ENCODE measurements around the gene OR1J4. TPM values are rescaled to one million over a fixed set of nuclear protein-coding genes. Genes with fewer than 3 reads are reported as not detected.

The OR1J4 gene
- total RNA-seq = not detected
- not detected for polyA plus RNA-seq
- long read RNA-seq, donor 1 = 0 reads
- long read RNA-seq, donor 2 = 0 reads

DNA sequence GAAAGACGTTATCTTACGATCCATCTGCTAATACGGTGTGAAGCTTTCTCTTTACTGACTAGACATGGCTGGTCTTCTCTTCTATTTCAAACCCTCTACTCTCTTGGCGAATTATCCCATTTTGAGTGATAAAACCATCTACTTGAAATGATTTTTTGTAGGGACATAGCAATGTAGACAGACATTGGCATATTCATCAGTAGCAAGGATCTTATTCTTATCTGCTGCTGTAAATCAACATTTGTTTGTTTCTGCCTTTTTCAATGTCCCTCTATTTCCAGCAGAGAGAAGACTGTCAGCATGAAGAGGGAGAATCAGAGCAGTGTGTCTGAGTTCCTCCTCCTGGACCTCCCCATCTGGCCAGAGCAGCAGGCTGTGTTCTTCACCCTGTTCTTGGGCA, at the start of gene OR1J4:
Gene OR1J4, plus strand, starts transcription at position 301 of the 400 bp plus-strand sequence. Its CDS starts 0 bp downstream, at position 301.
- DNase-seq (no peak), ATAC-seq (ENCODE audit: low FRiP score) (no peak)
- Histone ChIP-seq H3K4me1 (ENCODE audit: control insufficient read depth in 1 of 2, insufficient read depth in 2 of 2, low read length in 2 of 2) (no peaks in the 10 kb centered on the region), H3K27ac (ENCODE audit: low read depth in 1 of 2, low read length in 2 of 2) (no peak within 1 kb of the TSS), H3K9me3 (ENCODE audit: control insufficient read depth, low read length) (no peaks in the 10 kb centered on the region), H3K36me3 (ENCODE audit: control insufficient read depth in 1 of 2, insufficient read depth in 2 of 2, low read length in 1 of 2) (no peaks in the 10 kb centered on the region), H3K4me3 (ENCODE audit: low read length in 2 of 2) (no peak within 1 kb of the TSS), H3K27me3 (ENCODE audit: control insufficient read depth in 1 of 2, insufficient read depth in 2 of 2, low read length in 1 of 2) (no peaks in the 10 kb centered on the region)
- intact Hi-C loops (cut with DNase I) = no loop called here
- 73 to 74% methylated on average over 4 of the region's 4 CpGs for WGBS, 2 donors

DNA sequence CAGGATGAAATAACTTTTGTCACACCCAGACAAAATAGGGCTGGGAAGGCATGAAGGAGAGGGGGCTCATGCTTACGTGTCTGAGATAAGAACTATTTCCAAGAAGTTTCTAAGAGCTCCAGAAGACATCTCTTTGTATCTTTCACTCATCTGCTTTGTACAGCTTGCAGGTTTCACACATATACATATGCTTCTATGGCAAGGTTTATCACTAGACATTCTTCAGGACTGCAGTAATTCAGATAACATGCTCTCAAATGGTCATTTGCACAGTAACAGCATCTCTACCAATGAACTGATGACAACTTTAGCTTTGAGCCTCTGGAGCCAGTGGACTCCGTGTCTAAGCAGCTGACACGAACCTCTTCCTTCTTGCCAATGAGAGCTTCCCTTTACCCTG, 44.4 kb upstream of the OR1J4 start:
- intact Hi-C loops (cut with DNase I) = no loop called here
- no peaks in the 10 kb centered on the region for H3K9me3 ChIP-seq (ENCODE audit: control insufficient read depth, low read length)

GRCh38 chr9:122475717-122476116, 43.2 kb upstream of the OR1J4 start:
- no peaks in the 10 kb centered on the region for H3K4me1 ChIP-seq (ENCODE audit: control insufficient read depth in 1 of 2, insufficient read depth in 2 of 2, low read length in 2 of 2)
- H3K27ac ChIP-seq (ENCODE audit: low read depth in 1 of 2, low read length in 2 of 2) = no peak overlapping the region
- H3K4me3 ChIP-seq (ENCODE audit: low read length in 2 of 2) = no peak overlapping the region
- intact Hi-C loops (cut with DNase I) = no loop called here
- H3K36me3 ChIP-seq (ENCODE audit: control insufficient read depth in 1 of 2, insufficient read depth in 2 of 2, low read length in 1 of 2) = no peaks in the 10 kb centered on the region
- DNase-seq (no peak), ATAC-seq (ENCODE audit: low FRiP score) (no peak)
- H3K9me3 ChIP-seq (ENCODE audit: control insufficient read depth, low read length) = no peaks in the 10 kb centered on the region
- 59 to 60% methylated on average over 2 of the region's 2 CpGs for WGBS, 2 donors
- peaks cover 0 to 1% of the 10 kb centered on the region in 2 donors for H3K27me3 ChIP-seq (ENCODE audit: control insufficient read depth in 1 of 2, insufficient read depth in 2 of 2, low read length in 1 of 2)

More for the DNA sequence above, 44.4 kb upstream of the OR1J4 start:
- WGBS, 2 donors = 55 to 62% methylated on average over 3 of the region's 3 CpGs
- Histone ChIP-seq H3K27ac (ENCODE audit: low read depth in 1 of 2, low read length in 2 of 2) (no peak overlapping the region), H3K36me3 (ENCODE audit: control insufficient read depth in 1 of 2, insufficient read depth in 2 of 2, low read length in 1 of 2) (no peaks in the 10 kb centered on the region), H3K27me3 (ENCODE audit: control insufficient read depth in 1 of 2, insufficient read depth in 2 of 2, low read length in 1 of 2) (peaks cover 0 to 1% of the 10 kb centered on the region in 2 donors), H3K4me3 (ENCODE audit: low read length in 2 of 2) (no peak overlapping the region), H3K4me1 (ENCODE audit: control insufficient read depth in 1 of 2, insufficient read depth in 2 of 2, low read length in 2 of 2) (no peaks in the 10 kb centered on the region)
- DNase-seq (no peak), ATAC-seq (ENCODE audit: low FRiP score) (no peak)

GRCh38 chr9:122477346-122477745, 41.6 kb upstream of the OR1J4 start:
- H3K4me3 ChIP-seq (ENCODE audit: low read length in 2 of 2) = no peak overlapping the region
- DNase-seq = no peak
- WGBS, 2 donors = 80 to 82% methylated on average over 3 of the region's 3 CpGs
- H3K9me3 ChIP-seq (ENCODE audit: control insufficient read depth, low read length) = no peaks in the 10 kb centered on the region
- ATAC-seq (ENCODE audit: low FRiP score) = no peak
- H3K27ac ChIP-seq (ENCODE audit: low read depth in 1 of 2, low read length in 2 of 2) = no peak overlapping the region
- intact Hi-C loops (cut with DNase I) = no loop called here
- peaks cover 0 to 1% of the 10 kb centered on the region in 2 donors for H3K27me3 ChIP-seq (ENCODE audit: control insufficient read depth in 1 of 2, insufficient read depth in 2 of 2, low read length in 1 of 2)
- H3K4me1 ChIP-seq (ENCODE audit: control insufficient read depth in 1 of 2, insufficient read depth in 2 of 2, low read length in 2 of 2) = no peaks in the 10 kb centered on the region
- no peaks in the 10 kb centered on the region for H3K36me3 ChIP-seq (ENCODE audit: control insufficient read depth in 1 of 2, insufficient read depth in 2 of 2, low read length in 1 of 2)

DNA sequence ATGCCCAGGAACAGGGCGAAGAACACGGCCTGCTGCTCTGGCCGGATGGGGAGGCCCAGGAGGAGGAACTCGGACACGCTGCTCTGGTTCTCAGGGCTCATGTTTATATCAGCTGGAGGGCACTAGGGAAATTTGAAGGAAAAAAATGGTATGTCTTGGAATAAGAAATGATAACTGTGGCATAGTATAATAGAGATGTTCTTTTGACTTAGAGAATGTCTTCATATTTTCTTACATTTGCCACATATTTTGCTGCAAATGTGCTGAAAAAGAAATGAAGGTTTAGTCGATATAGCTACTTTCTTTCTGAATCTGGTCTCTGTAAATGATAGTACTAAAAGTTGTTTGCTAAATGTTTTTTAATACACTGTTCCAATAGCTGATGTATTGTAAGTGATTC, 41.1 kb upstream of the OR1J4 start, which contains the start of gene OR1J1:
Gene OR1J1, minus strand, starts transcription at position 101 of the 400 bp plus-strand sequence. Its CDS starts 0 bp downstream, at position 101.
- Histone ChIP-seq H3K4me3 (ENCODE audit: low read length in 2 of 2) (no peak within 1 kb of the TSS), H3K4me1 (ENCODE audit: control insufficient read depth in 1 of 2, insufficient read depth in 2 of 2, low read length in 2 of 2) (no peaks in the 10 kb centered on the region), H3K27ac (ENCODE audit: low read depth in 1 of 2, low read length in 2 of 2) (no peak within 1 kb of the TSS), H3K36me3 (ENCODE audit: control insufficient read depth in 1 of 2, insufficient read depth in 2 of 2, low read length in 1 of 2) (no peaks in the 10 kb centered on the region), H3K9me3 (ENCODE audit: control insufficient read depth, low read length) (no peaks in the 10 kb centered on the region), H3K27me3 (ENCODE audit: control insufficient read depth in 1 of 2, insufficient read depth in 2 of 2, low read length in 1 of 2) (peaks cover 0 to 1% of the 10 kb centered on the region in 2 donors)
- intact Hi-C loops (cut with DNase I) = no loop called here
- DNase-seq (no peak), ATAC-seq (ENCODE audit: low FRiP score) (no peak)
- 81 to 84% methylated on average over 6 of the region's 6 CpGs for whole genome bisulfite sequencing, 2 donors

DNA sequence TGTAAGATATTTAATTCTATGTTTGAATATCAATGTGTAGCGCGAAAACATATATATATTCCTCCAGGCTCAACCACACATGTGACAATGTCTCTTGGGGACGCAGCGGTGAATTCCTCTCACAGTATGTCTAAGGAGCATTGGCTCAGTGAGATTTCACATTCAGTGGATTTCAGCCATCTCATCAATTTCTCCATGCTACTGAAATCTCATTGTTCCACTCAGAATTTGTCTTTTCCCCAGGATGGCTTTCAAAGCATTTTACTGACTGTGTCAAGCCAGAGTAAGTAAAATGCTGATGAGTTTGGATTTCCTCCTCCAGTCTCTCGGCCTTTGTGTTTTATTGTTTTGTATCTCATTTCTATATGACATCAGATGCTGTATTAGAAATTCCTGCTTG, 39.9 kb upstream of the OR1J4 start:
- no peak for ATAC-seq (ENCODE audit: low FRiP score)
- Histone ChIP-seq H3K27me3 (ENCODE audit: control insufficient read depth in 1 of 2, insufficient read depth in 2 of 2, low read length in 1 of 2) (peaks cover 0 to 1% of the 10 kb centered on the region in 2 donors), H3K36me3 (ENCODE audit: control insufficient read depth in 1 of 2, insufficient read depth in 2 of 2, low read length in 1 of 2) (no peaks in the 10 kb centered on the region), H3K9me3 (ENCODE audit: control insufficient read depth, low read length) (no peaks in the 10 kb centered on the region), H3K4me3 (ENCODE audit: low read length in 2 of 2) (no peak overlapping the region), H3K27ac (ENCODE audit: low read depth in 1 of 2, low read length in 2 of 2) (no peak overlapping the region), H3K4me1 (ENCODE audit: control insufficient read depth in 1 of 2, insufficient read depth in 2 of 2, low read length in 2 of 2) (no peaks in the 10 kb centered on the region)
- WGBS, 2 donors = 75 to 82% methylated on average over 5 of the region's 5 CpGs
- no peak for DNase-seq
- intact Hi-C loops (cut with DNase I) = no loop called here

- DNase-seq = no peak
- no peak overlapping the region for H3K27ac ChIP-seq (ENCODE audit: low read depth in 1 of 2, low read length in 2 of 2)
- H3K9me3 ChIP-seq (ENCODE audit: control insufficient read depth, low read length) = peaks cover 8% of the 10 kb centered on the region
- no peaks in the 10 kb centered on the region for H3K27me3 ChIP-seq (ENCODE audit: control insufficient read depth in 1 of 2, insufficient read depth in 2 of 2, low read length in 1 of 2)
- WGBS, 2 donors = 55 to 59% methylated on average over 2 of the region's 2 CpGs
- H3K4me3 ChIP-seq (ENCODE audit: low read length in 2 of 2) = no peak overlapping the region
- H3K36me3 ChIP-seq (ENCODE audit: control insufficient read depth in 1 of 2, insufficient read depth in 2 of 2, low read length in 1 of 2) = no peaks in the 10 kb centered on the region
- ATAC-seq (ENCODE audit: low FRiP score) = peak; percentile 33
- intact Hi-C loops (cut with DNase I) = no loop called here
- no peaks in the 10 kb centered on the region for H3K4me1 ChIP-seq (ENCODE audit: control insufficient read depth in 1 of 2, insufficient read depth in 2 of 2, low read length in 2 of 2)
Measured at GRCh38 chr9:122498883-122499288, 20.1 kb upstream of the OR1J4 start.

GRCh38 chr9:122506964-122507363, 12.0 kb upstream of the OR1J4 start:
- no peak for ATAC-seq (ENCODE audit: low FRiP score)
- intact Hi-C loops (cut with DNase I) = no loop called here
- Histone ChIP-seq H3K9me3 (ENCODE audit: control insufficient read depth, low read length) (no peaks in the 10 kb centered on the region), H3K4me3 (ENCODE audit: low read length in 2 of 2) (no peak overlapping the region), H3K4me1 (ENCODE audit: control insufficient read depth in 1 of 2, insufficient read depth in 2 of 2, low read length in 2 of 2) (no peaks in the 10 kb centered on the region), H3K36me3 (ENCODE audit: control insufficient read depth in 1 of 2, insufficient read depth in 2 of 2, low read length in 1 of 2) (no peaks in the 10 kb centered on the region), H3K27me3 (ENCODE audit: control insufficient read depth in 1 of 2, insufficient read depth in 2 of 2, low read length in 1 of 2) (no peaks in the 10 kb centered on the region), H3K27ac (ENCODE audit: low read depth in 1 of 2, low read length in 2 of 2) (no peak overlapping the region)
- WGBS, 2 donors = 50 to 53% methylated on average over 2 of the region's 2 CpGs
- no peak for DNase-seq

GRCh38 chr9:122510502-122510901, 8.4 kb upstream of the OR1J4 start, which contains the start of gene OR1J2:
TSS of gene OR1J2 (plus strand) at chr9:122510802. CDS start at chr9:122510802, 0 bp downstream.
- no peaks in the 10 kb centered on the region for H3K36me3 ChIP-seq (ENCODE audit: control insufficient read depth in 1 of 2, insufficient read depth in 2 of 2, low read length in 1 of 2)
- no peak for DNase-seq
- WGBS, 2 donors = 71% methylated on average over 6 of the region's 6 CpGs

More at GRCh38 chr9:122510502-122510901, 8.4 kb upstream of the OR1J4 start, which contains the start of gene OR1J2:
- H3K9me3 ChIP-seq (ENCODE audit: control insufficient read depth, low read length) = no peaks in the 10 kb centered on the region
- no peak for ATAC-seq (ENCODE audit: low FRiP score)
- intact Hi-C loops (cut with DNase I) = no loop called here
- H3K4me1 ChIP-seq (ENCODE audit: control insufficient read depth in 1 of 2, insufficient read depth in 2 of 2, low read length in 2 of 2) = no peaks in the 10 kb centered on the region
- H3K27ac ChIP-seq (ENCODE audit: low read depth in 1 of 2, low read length in 2 of 2) = no peak within 1 kb of the TSS
- H3K27me3 ChIP-seq (ENCODE audit: control insufficient read depth in 1 of 2, insufficient read depth in 2 of 2, low read length in 1 of 2) = no peaks in the 10 kb centered on the region
- H3K4me3 ChIP-seq (ENCODE audit: low read length in 2 of 2) = no peak within 1 kb of the TSS
